Measurements from ENCODE around the gene GDF15.

The GDF15 gene

GRCh38 chr19:18416778-18417249 lies 30.9 kb downstream of the GDF15 start:
- DNase-seq (ENCODE audit: low read depth, low spot score), result no peak
- peak overlapping the region; percentile 40 for H3K27ac ChIP-seq

- peak overlapping the region; percentile 40 for H3K27ac ChIP-seq
- no peak for DNase-seq (ENCODE audit: low read depth, low spot score)
These were observed 31.5 kb downstream of the GDF15 start for GRCh38 chr19:18417250-18418028.

- DNase-seq (ENCODE audit: low read depth, low spot score), result no peak
- H3K27ac ChIP-seq, result peak overlapping the region; percentile 40
These were observed 32.1 kb downstream of the GDF15 start for GRCh38 chr19:18418029-18418482.

GRCh38 chr19:18418483-18419194 lies 32.7 kb downstream of the GDF15 start:
- DNase-seq (ENCODE audit: low read depth, low spot score), result no peak
- peak overlapping the region; percentile 28 for H3K27ac ChIP-seq

- no peak for DNase-seq (ENCODE audit: low read depth, low spot score)
- peak within 1 kb of the TSS; percentile 28 for H3K27ac ChIP-seq
These were observed 33.3 kb downstream of the GDF15 start, which contains the start of gene SSBP4 for GRCh38 chr19:18419195-18419698. Gene SSBP4 (plus strand): TSS chr19:18419398. CDS start chr19:18419649, 251 bp downstream.

- DNase-seq (ENCODE audit: low read depth, low spot score), result no peak
These were observed 33.9 kb downstream of the GDF15 start for GRCh38 chr19:18419699-18420460.

GRCh38 chr19:18420930-18421329 lies 35.0 kb downstream of the GDF15 start:
- no peak overlapping the region for H3K27ac ChIP-seq
- DNase-seq (ENCODE audit: low read depth, low spot score), result no peak

More at GRCh38 chr19:18419699-18420460, 33.9 kb downstream of the GDF15 start:
- H3K27ac ChIP-seq, result peak overlapping the region; percentile 28

- no peak for DNase-seq (ENCODE audit: low read depth, low spot score)
- no peak overlapping the region for H3K27ac ChIP-seq
These were observed 35.5 kb downstream of the GDF15 start for GRCh38 chr19:18421371-18421959.

GRCh38 chr19:18422530-18423191 lies 36.7 kb downstream of the GDF15 start:
- no peak overlapping the region for H3K27ac ChIP-seq
- no peak for DNase-seq (ENCODE audit: low read depth, low spot score)

- no peak for DNase-seq (ENCODE audit: low read depth, low spot score)
- H3K27ac ChIP-seq, result no peak overlapping the region
These were observed 37.5 kb downstream of the GDF15 start for GRCh38 chr19:18423258-18424020.

GRCh38 chr19:18424122-18424889 lies 38.3 kb downstream of the GDF15 start:
- no peak for DNase-seq (ENCODE audit: low read depth, low spot score)
- H3K27ac ChIP-seq, result no peak overlapping the region

- no peak overlapping the region for H3K27ac ChIP-seq
- no peak for DNase-seq (ENCODE audit: low read depth, low spot score)
These were observed 39.0 kb downstream of the GDF15 start for GRCh38 chr19:18424890-18425514.

GRCh38 chr19:18425515-18426415 lies 39.8 kb downstream of the GDF15 start:
- DNase-seq (ENCODE audit: low read depth, low spot score), result no peak
- no peak overlapping the region for H3K27ac ChIP-seq

- DNase-seq (ENCODE audit: low read depth, low spot score), result no peak
- no peak overlapping the region for H3K27ac ChIP-seq
These were observed 40.4 kb downstream of the GDF15 start for GRCh38 chr19:18426416-18426767.

GRCh38 chr19:18427080-18427742 lies 41.3 kb downstream of the GDF15 start:
- no peak overlapping the region for H3K27ac ChIP-seq
- no peak for DNase-seq (ENCODE audit: low read depth, low spot score)

GRCh38 chr19:18427743-18428113 lies 41.8 kb downstream of the GDF15 start:
- no peak overlapping the region for H3K27ac ChIP-seq
- no peak for DNase-seq (ENCODE audit: low read depth, low spot score)
